WTC11 (cell line): Measurements from ENCODE around the gene MYOZ2. TPM values are rescaled to one million over a fixed set of nuclear protein-coding genes. Genes with fewer than 3 reads are reported as not detected.

Experiments used
- ATAC-seq: fragments of 200-7000 bp; cut with Tn5 transposase; 2 replicates; pipeline ENCODE4 v1.10.0; 2021; ENCODE audit warnings: mild to moderate bottlenecking, moderate library complexity
- CTCF ChIA-PET: fragments of 300-600 bp; sonication (Branson Sonifier 250); formaldehyde crosslinking; loops from one replicate; lab custom pipeline; 2021; ENCODE audit warnings: antibody characterized with exemption; lab: Charles Lee
- POLR2A ChIA-PET: fragments of 350-600 bp; sonication (Branson Sonifier 250); formaldehyde crosslinking; loops from one replicate; lab custom pipeline; 2021; ENCODE audit warnings: antibody characterized with exemption; lab: Charles Lee
- DNase-seq: peaks from one replicate; pipeline ENCODE4 v3.0.0; 2021; ENCODE audit warnings: low spot score
- H3K27ac Mint-ChIP-seq: 2 replicates; pipeline ENCODE4 v1.8.0; 2021; ENCODE audit warnings: mixed read lengths
- H3K27me3 Mint-ChIP-seq: 2 replicates; pipeline ENCODE4 v1.8.0; 2021; ENCODE audit warnings: low read depth, mild to moderate bottlenecking, moderate library complexity, mixed read lengths
- H3K36me3 Mint-ChIP-seq: 2 replicates; pipeline ENCODE4 v1.8.0; 2021; ENCODE audit warnings: mixed read lengths
- H3K4me1 Mint-ChIP-seq: 2 replicates; pipeline ENCODE4 v1.8.0; 2022; ENCODE audit warnings: mixed read lengths
- H3K4me3 Mint-ChIP-seq: 2 replicates; pipeline ENCODE4 v1.8.0; 2021; ENCODE audit warnings: mild to moderate bottlenecking, moderate library complexity, mixed read lengths
- H3K9me3 Mint-ChIP-seq: 2 replicates; pipeline ENCODE4 v1.8.0; 2021; ENCODE audit warnings: mixed read lengths
- ARID4B ChIP-seq: sonication (generic); formaldehyde crosslinking; IDR thresholded peaks from 2 replicates; pipeline ENCODE4 v1.8.0; 2023; ENCODE audit warnings: missing genetic modification reagents, mild to moderate bottlenecking, borderline replicate concordance
- ATF1 ChIP-seq: sonication (generic); formaldehyde crosslinking; IDR thresholded peaks from 2 replicates; pipeline ENCODE4 v1.8.1; 2023; ENCODE audit warnings: mild to moderate bottlenecking, moderate library complexity, missing genetic modification reagents
- ATF3 ChIP-seq: sonication (generic); formaldehyde crosslinking; conservative IDR thresholded peaks from 2 replicates; pipeline ENCODE4 v1.8.1; 2022; ENCODE audit warnings: mild to moderate bottlenecking, missing genetic modification reagents
- ERG ChIP-seq: fragments of 250-450 bp; sonication (Bioruptor Pico); IDR thresholded peaks from 2 replicates; pipeline ENCODE4 v1.8.0; 2021; ENCODE audit warnings: mild to moderate bottlenecking
- ESRRA ChIP-seq: sonication (generic); formaldehyde crosslinking; IDR thresholded peaks from 2 replicates; pipeline ENCODE4 v1.8.1; 2022; ENCODE audit warnings: mild to moderate bottlenecking, missing genetic modification reagents, borderline replicate concordance
- JUN ChIP-seq: sonication (generic); formaldehyde crosslinking; IDR thresholded peaks from 2 replicates; pipeline ENCODE4 v1.8.0; 2023; ENCODE audit warnings: mild to moderate bottlenecking, missing genetic modification reagents
- MYBL2 ChIP-seq: sonication (generic); formaldehyde crosslinking; IDR thresholded peaks from 2 replicates; pipeline ENCODE4 v1.8.1; 2023; ENCODE audit warnings: mild to moderate bottlenecking, moderate library complexity, missing genetic modification reagents
- RELA ChIP-seq: sonication (generic); formaldehyde crosslinking; IDR thresholded peaks from 2 replicates; pipeline ENCODE4 v1.8.1; 2022; ENCODE audit warnings: missing genetic modification reagents, mild to moderate bottlenecking, borderline replicate concordance
- STAT6 ChIP-seq: sonication (generic); formaldehyde crosslinking; conservative IDR thresholded peaks from 2 replicates; pipeline ENCODE4 v1.8.1; 2023; ENCODE audit warnings: mild to moderate bottlenecking, low read depth, missing genetic modification reagents, moderate library complexity
- ZBTB21 ChIP-seq: sonication (generic); formaldehyde crosslinking; IDR thresholded peaks from 2 replicates; pipeline ENCODE4 v1.8.1; 2023; ENCODE audit warnings: mild to moderate bottlenecking, missing genetic modification reagents, borderline replicate concordance
- ZNF121 ChIP-seq: sonication (generic); formaldehyde crosslinking; IDR thresholded peaks from 2 replicates; pipeline ENCODE4 v1.8.0; 2023; ENCODE audit warnings: missing genetic modification reagents
- total RNA-seq: library from RNA; stranded (reverse); gene quantifications from 3 replicates; pipeline ENCODE4 v1.2.3, GENCODE V29; 2021
- TF ChIP-seq, protein P1 (sequence below): sonication (generic); formaldehyde crosslinking; IDR thresholded peaks from 2 replicates; pipeline ENCODE4 v1.8.1; 2023; ENCODE audit warnings: mild to moderate bottlenecking, moderate library complexity, missing genetic modification reagents
- TF ChIP-seq, protein P2 (sequence below): sonication (generic); formaldehyde crosslinking; IDR thresholded peaks from 2 replicates; pipeline ENCODE4 v1.8.1; 2023; ENCODE audit warnings: mild to moderate bottlenecking, missing genetic modification reagents, borderline replicate concordance
- TF ChIP-seq, protein P3 (sequence below): fragments of 250-450 bp; sonication (Bioruptor Pico); IDR thresholded peaks from 2 replicates; pipeline ENCODE4 v1.9.0; 2021; ENCODE audit warnings: mild to moderate bottlenecking

MYOZ2 gene
- total RNA-seq, 1 experiment from 2014 or later: not detected

DNA sequence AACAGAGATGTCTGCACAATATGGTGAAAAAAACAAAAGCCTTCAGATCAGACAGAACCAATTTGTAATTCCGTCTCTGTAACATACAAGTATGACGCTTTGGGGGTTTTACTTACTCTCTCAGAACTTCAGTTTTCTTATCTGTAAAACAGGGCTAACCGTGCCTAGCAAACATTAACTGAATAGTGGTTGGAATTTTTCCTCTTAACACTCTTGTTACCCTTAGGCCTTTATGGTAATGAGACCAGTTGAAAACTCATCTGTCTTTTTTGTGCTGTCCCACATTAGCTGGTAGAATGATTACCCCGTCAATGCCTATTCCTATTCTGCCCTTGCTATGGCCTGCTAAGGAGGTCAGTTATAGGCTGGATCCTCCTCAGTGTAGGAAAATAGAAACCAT lies 4.5 kb upstream of the MYOZ2 start:
- peaks cover 9% of the 10 kb centered on the region for H3K4me1 Mint-ChIP-seq
- ChIA-PET POLR2A (no interaction called here), CTCF (no interaction called here)
- ATAC-seq: no peak
- TF ChIP-seq ERG (CRISPR knock-in tag) (no peak), ATF1 (no peak), JUN (CRISPR knock-in tag) (no peak), ARID4B (no peak), ESRRA (CRISPR knock-in tag) (no peak), ATF3 (CRISPR knock-in tag) (no peak), STAT6 (CRISPR knock-in tag) (no peak), ZBTB21 (CRISPR knock-in tag) (no peak), MYBL2 (CRISPR knock-in tag) (no peak), RELA (CRISPR knock-in tag) (no peak), ZNF121 (no peak)
- TF ChIP-seq, protein P1, sequence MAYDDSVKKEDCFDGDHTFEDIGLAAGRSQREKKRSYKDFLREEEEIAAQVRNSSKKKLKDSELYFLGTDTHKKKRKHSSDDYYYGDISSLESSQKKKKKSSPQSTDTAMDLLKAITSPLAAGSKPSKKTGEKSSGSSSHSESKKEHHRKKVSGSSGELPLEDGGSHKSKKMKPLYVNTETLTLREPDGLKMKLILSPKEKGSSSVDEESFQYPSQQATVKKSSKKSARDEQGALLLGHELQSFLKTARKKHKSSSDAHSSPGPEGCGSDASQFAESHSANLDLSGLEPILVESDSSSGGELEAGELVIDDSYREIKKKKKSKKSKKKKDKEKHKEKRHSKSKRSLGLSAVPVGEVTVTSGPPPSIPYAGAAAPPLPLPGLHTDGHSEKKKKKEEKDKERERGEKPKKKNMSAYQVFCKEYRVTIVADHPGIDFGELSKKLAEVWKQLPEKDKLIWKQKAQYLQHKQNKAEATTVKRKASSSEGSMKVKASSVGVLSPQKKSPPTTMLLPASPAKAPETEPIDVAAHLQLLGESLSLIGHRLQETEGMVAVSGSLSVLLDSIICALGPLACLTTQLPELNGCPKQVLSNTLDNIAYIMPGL (CRISPR knock-in tag): no peak
- TF ChIP-seq, protein P2, sequence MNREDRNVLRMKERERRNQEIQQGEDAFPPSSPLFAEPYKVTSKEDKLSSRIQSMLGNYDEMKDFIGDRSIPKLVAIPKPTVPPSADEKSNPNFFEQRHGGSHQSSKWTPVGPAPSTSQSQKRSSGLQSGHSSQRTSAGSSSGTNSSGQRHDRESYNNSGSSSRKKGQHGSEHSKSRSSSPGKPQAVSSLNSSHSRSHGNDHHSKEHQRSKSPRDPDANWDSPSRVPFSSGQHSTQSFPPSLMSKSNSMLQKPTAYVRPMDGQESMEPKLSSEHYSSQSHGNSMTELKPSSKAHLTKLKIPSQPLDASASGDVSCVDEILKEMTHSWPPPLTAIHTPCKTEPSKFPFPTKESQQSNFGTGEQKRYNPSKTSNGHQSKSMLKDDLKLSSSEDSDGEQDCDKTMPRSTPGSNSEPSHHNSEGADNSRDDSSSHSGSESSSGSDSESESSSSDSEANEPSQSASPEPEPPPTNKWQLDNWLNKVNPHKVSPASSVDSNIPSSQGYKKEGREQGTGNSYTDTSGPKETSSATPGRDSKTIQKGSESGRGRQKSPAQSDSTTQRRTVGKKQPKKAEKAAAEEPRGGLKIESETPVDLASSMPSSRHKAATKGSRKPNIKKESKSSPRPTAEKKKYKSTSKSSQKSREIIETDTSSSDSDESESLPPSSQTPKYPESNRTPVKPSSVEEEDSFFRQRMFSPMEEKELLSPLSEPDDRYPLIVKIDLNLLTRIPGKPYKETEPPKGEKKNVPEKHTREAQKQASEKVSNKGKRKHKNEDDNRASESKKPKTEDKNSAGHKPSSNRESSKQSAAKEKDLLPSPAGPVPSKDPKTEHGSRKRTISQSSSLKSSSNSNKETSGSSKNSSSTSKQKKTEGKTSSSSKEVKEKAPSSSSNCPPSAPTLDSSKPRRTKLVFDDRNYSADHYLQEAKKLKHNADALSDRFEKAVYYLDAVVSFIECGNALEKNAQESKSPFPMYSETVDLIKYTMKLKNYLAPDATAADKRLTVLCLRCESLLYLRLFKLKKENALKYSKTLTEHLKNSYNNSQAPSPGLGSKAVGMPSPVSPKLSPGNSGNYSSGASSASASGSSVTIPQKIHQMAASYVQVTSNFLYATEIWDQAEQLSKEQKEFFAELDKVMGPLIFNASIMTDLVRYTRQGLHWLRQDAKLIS (CRISPR knock-in tag): no peak
- TF ChIP-seq, protein P3, sequence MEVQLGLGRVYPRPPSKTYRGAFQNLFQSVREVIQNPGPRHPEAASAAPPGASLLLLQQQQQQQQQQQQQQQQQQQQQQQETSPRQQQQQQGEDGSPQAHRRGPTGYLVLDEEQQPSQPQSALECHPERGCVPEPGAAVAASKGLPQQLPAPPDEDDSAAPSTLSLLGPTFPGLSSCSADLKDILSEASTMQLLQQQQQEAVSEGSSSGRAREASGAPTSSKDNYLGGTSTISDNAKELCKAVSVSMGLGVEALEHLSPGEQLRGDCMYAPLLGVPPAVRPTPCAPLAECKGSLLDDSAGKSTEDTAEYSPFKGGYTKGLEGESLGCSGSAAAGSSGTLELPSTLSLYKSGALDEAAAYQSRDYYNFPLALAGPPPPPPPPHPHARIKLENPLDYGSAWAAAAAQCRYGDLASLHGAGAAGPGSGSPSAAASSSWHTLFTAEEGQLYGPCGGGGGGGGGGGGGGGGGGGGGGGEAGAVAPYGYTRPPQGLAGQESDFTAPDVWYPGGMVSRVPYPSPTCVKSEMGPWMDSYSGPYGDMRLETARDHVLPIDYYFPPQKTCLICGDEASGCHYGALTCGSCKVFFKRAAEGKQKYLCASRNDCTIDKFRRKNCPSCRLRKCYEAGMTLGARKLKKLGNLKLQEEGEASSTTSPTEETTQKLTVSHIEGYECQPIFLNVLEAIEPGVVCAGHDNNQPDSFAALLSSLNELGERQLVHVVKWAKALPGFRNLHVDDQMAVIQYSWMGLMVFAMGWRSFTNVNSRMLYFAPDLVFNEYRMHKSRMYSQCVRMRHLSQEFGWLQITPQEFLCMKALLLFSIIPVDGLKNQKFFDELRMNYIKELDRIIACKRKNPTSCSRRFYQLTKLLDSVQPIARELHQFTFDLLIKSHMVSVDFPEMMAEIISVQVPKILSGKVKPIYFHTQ: no peak
- H3K36me3 Mint-ChIP-seq: no peaks in the 10 kb centered on the region
- 0 out of 2 replicates have a peak overlapping the region, but pooled peaks have one; percentile 55 for H3K27ac Mint-ChIP-seq
- H3K27me3 Mint-ChIP-seq: no peaks in the 10 kb centered on the region
- DNase-seq: no peak
- no peak overlapping the region for H3K4me3 Mint-ChIP-seq
- H3K9me3 Mint-ChIP-seq: no peaks in the 10 kb centered on the region
